ENCODE data around the gene BCAS1. TPM values are rescaled to one million over a fixed set of nuclear protein-coding genes. Genes with fewer than 3 reads are reported as not detected.

Gene BCAS1
- total RNA-seq, 1 donor from 2014 or later, result 2.8 TPM

GRCh38 chr20:53948383-53949318 lies 121.7 kb downstream of the BCAS1 start:
- DNase-seq (no peak), ATAC-seq (no peak)
- intact Hi-C loops (cut with DNase I), result no loop called here
- no peak overlapping the region for H3K27ac ChIP-seq
- H3K4me3 ChIP-seq, result no peak overlapping the region
- no peaks in the 10 kb centered on the region for H3K27me3 ChIP-seq (ENCODE audit: low read depth)
- peaks cover 19% of the 10 kb centered on the region for H3K4me1 ChIP-seq
- peaks cover 6% of the 10 kb centered on the region for H3K9me3 ChIP-seq
- H3K36me3 ChIP-seq, result no peaks in the 10 kb centered on the region
- TF ChIP-seq CTCF (IDR thresholded peaks at IDR 0.05), result no peak

- no peak for TF ChIP-seq CTCF (IDR thresholded peaks at IDR 0.05)
- no peaks in the 10 kb centered on the region for H3K36me3 ChIP-seq
- H3K27me3 ChIP-seq (ENCODE audit: low read depth), result no peaks in the 10 kb centered on the region
- no peak for ATAC-seq
- peaks cover 2% of the 10 kb centered on the region for H3K9me3 ChIP-seq
- peaks cover 23% of the 10 kb centered on the region for H3K4me1 ChIP-seq
- H3K4me3 ChIP-seq, result no peak overlapping the region
- no peak overlapping the region for H3K27ac ChIP-seq
- intact Hi-C loops (cut with DNase I), result no loop called here
- DNase-seq, result no peak
Measured at GRCh38 chr20:53947501-53948195, 122.7 kb downstream of the BCAS1 start.

GRCh38 chr20:53946106-53946505 lies 124.3 kb downstream of the BCAS1 start:
- H3K4me3 ChIP-seq, result no peak overlapping the region
- H3K27ac ChIP-seq, result no peak overlapping the region
- peaks cover 31% of the 10 kb centered on the region for H3K4me1 ChIP-seq
- H3K27me3 ChIP-seq (ENCODE audit: low read depth), result no peaks in the 10 kb centered on the region
- no peaks in the 10 kb centered on the region for H3K36me3 ChIP-seq
- intact Hi-C loops (cut with DNase I), result no loop called here
- DNase-seq (no peak), ATAC-seq (no peak)
- no peak for TF ChIP-seq CTCF (IDR thresholded peaks at IDR 0.05)
- H3K9me3 ChIP-seq, result no peaks in the 10 kb centered on the region

DNA sequence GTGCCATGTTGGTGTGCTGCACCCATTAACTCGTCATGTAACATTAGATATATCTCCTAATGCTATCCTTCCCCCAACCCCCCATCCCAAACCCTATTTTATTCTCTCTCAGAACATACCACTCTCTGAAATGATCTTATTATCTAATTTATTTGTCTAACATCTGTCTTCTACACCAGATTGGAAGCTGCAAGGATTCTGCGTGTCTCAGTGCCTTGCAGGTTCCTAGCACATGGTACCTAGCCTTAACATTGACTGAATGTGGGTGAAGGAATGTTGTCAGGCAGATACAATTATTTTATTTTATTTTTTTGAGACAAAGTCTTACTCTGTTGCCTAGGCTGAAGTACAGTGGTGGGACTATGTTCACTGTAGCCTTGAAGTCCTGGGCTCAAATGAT lies 124.9 kb downstream of the BCAS1 start:
- intact Hi-C loops (cut with DNase I), result no loop called here
- Histone ChIP-seq H3K9me3 (no peaks in the 10 kb centered on the region), H3K4me3 (no peak overlapping the region), H3K4me1 (peaks cover 35% of the 10 kb centered on the region), H3K27me3 (ENCODE audit: low read depth) (no peaks in the 10 kb centered on the region), H3K36me3 (no peaks in the 10 kb centered on the region), H3K27ac (no peak overlapping the region)
- DNase-seq (no peak), ATAC-seq (no peak)
- TF ChIP-seq CTCF (IDR thresholded peaks at IDR 0.05), result no peak

DNA sequence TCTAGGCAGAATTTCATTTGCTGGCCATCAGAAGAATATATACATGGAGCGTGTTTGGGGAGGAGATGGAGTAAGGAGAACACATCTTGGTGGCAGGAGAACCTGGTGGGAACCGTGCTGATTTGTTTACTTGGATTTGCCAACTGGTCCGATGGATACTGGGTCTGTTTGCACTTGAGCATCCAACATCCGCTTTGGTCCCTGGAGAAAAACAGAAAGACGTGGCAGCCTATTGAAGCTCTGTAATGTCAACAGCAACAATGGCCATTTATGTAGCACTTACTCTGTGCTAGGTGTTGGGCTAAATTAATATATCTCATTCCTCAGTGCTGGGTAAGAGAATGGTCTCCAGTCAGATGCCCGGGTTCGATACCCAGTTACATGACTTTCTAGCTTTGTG lies 125.6 kb downstream of the BCAS1 start:
- H3K4me3 ChIP-seq, result no peak overlapping the region
- no peaks in the 10 kb centered on the region for H3K36me3 ChIP-seq
- H3K9me3 ChIP-seq, result no peaks in the 10 kb centered on the region
- no peaks in the 10 kb centered on the region for H3K27me3 ChIP-seq (ENCODE audit: low read depth)
- ATAC-seq, result no peak
- DNase-seq, result no peak
- intact Hi-C loops (cut with DNase I), result no loop called here
- TF ChIP-seq CTCF (IDR thresholded peaks at IDR 0.05), result no peak
- H3K4me1 ChIP-seq, result peaks cover 39% of the 10 kb centered on the region
- no peak overlapping the region for H3K27ac ChIP-seq
